ENCODE data around the gene PLAAT1.

The PLAAT1 gene

DNA sequence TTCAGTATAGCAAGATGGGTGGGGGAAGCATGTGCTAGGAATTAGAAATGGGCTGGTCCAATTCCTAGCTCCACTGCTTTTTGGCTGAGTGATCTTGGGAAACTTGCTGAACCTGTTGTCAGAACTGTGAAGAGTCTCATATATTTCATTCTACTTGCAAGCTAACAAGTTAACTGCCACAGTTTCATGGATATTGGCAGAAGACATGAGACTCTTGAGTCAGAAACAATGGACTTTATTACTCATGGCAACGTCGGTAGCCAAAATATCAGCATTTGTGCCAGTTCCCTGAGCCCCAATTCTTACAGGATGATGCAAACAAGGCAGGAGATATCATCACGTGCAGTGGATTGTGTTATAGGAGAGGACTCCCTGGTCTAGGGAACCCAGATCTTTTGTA is 26.6 kb upstream of the PLAAT1 start:
- H4K8ac ChIP-seq (ENCODE audit: low read depth, low read length), result no peak overlapping the region
- no peak overlapping the region for H3K4me2 ChIP-seq (ENCODE audit: low read length)
- H2BK12ac ChIP-seq (ENCODE audit: low read length), result no peak overlapping the region
- H3K79me1 ChIP-seq (ENCODE audit: low read length), result no peaks in the 10 kb centered on the region
- H3K36me3 ChIP-seq (ENCODE audit: control insufficient read depth in 1 of 2, insufficient read depth in 2 of 2, low read length in 2 of 2), result no peaks in the 10 kb centered on the region
- H4K12ac ChIP-seq (ENCODE audit: low read depth, low read length), result no peak overlapping the region
- H3K23ac ChIP-seq (ENCODE audit: low read length), result no peak overlapping the region
- H2AFZ ChIP-seq (ENCODE audit: insufficient read depth, low read length, poor library complexity), result no peak overlapping the region
- no peak overlapping the region for H2BK120ac ChIP-seq (ENCODE audit: insufficient read depth, low read length, poor library complexity)
- peak; percentile 43 to 83 for DNase-seq
- H4K91ac ChIP-seq (ENCODE audit: low read depth, low read length), result no peak overlapping the region
- H3K4ac ChIP-seq (ENCODE audit: low read depth, low read length), result no peak overlapping the region
- no peak overlapping the region for H3K9ac ChIP-seq (ENCODE audit: low read length)
- H3K18ac ChIP-seq (ENCODE audit: low read length), result no peak overlapping the region
- no peak overlapping the region for H2BK5ac ChIP-seq (ENCODE audit: low read depth, low read length, poor library complexity)
- no peak overlapping the region for H3K4me3 ChIP-seq (ENCODE audit: low read depth, low read length)
- no peak overlapping the region for H3K14ac ChIP-seq (ENCODE audit: low read length)
- no CpG with 5 or more reads among the region's 3 CpGs for whole genome bisulfite sequencing (ENCODE audit: extremely low coverage, insufficient coverage, insufficient read length)
- H2AK5ac ChIP-seq (ENCODE audit: low read length), result no peak overlapping the region
- no peaks in the 10 kb centered on the region for H3K79me2 ChIP-seq (ENCODE audit: control insufficient read depth, insufficient read depth, low read length, poor library complexity)
- H3K27ac ChIP-seq (ENCODE audit: low read depth, low read length), result no peak overlapping the region
- H3K9me3 ChIP-seq (ENCODE audit: insufficient read depth, low read depth, low read length), result no peaks in the 10 kb centered on the region
- no peaks in the 10 kb centered on the region for H3K27me3 ChIP-seq (ENCODE audit: insufficient read depth, low read length)
- H3K4me1 ChIP-seq (ENCODE audit: control insufficient read depth in 1 of 2, insufficient read depth in 2 of 2, low read length in 2 of 2), result no peaks in the 10 kb centered on the region

- Histone ChIP-seq H3K79me2 (ENCODE audit: control insufficient read depth, insufficient read depth, low read length, poor library complexity) (no peaks in the 10 kb centered on the region), H2AFZ (ENCODE audit: insufficient read depth, low read length, poor library complexity) (no peak overlapping the region)
Observed at GRCh38 chr3:193225302-193226125, 15.5 kb upstream of the PLAAT1 start.

DNA sequence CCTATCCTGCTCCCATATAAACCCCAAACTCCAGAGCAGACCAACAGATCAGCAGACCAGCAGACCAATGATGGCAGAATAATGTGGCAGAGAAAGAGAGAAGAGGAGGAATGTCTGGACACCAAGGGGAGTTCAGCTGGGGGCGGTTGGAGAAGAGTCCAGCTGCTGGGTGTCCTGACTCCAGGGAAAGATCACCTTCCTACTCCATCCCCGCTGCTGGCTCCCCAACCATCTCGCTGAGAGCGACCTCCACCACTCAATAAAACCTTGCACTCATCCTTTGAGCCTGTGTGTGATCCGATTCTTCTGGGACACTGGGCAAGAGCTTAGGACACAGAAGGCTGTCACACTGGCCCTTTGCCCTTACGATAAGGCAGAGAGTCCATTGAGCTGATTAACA is 12.8 kb upstream of the PLAAT1 start:
- Histone ChIP-seq H3K4me3 (ENCODE audit: low read depth, low read length) (no peak overlapping the region), H3K9ac (ENCODE audit: low read length) (no peak overlapping the region), H3K4ac (ENCODE audit: low read depth, low read length) (no peak overlapping the region), H2BK12ac (ENCODE audit: low read length) (no peak overlapping the region), H4K12ac (ENCODE audit: low read depth, low read length) (no peak overlapping the region), H3K14ac (ENCODE audit: low read length) (no peak overlapping the region), H3K9me3 (ENCODE audit: insufficient read depth, low read depth, low read length) (no peaks in the 10 kb centered on the region), H3K36me3 (ENCODE audit: control insufficient read depth in 1 of 2, insufficient read depth in 2 of 2, low read length in 2 of 2) (no peaks in the 10 kb centered on the region), H3K4me2 (ENCODE audit: low read length) (no peak overlapping the region), H2BK5ac (ENCODE audit: low read depth, low read length, poor library complexity) (no peak overlapping the region), H2AK5ac (ENCODE audit: low read length) (no peak overlapping the region), H3K79me2 (ENCODE audit: control insufficient read depth, insufficient read depth, low read length, poor library complexity) (no peaks in the 10 kb centered on the region), H3K27me3 (ENCODE audit: insufficient read depth, low read length) (no peaks in the 10 kb centered on the region), H3K18ac (ENCODE audit: low read length) (no peak overlapping the region), H2AFZ (ENCODE audit: insufficient read depth, low read length, poor library complexity) (no peak overlapping the region), H3K27ac (ENCODE audit: low read depth, low read length) (no peak overlapping the region), H2BK120ac (ENCODE audit: insufficient read depth, low read length, poor library complexity) (no peak overlapping the region), H4K91ac (ENCODE audit: low read depth, low read length) (no peak overlapping the region), H4K8ac (ENCODE audit: low read depth, low read length) (no peak overlapping the region), H3K4me1 (ENCODE audit: control insufficient read depth in 1 of 2, insufficient read depth in 2 of 2, low read length in 2 of 2) (peaks cover 6 to 9% of the 10 kb centered on the region in 2 experiments), H3K23ac (ENCODE audit: low read length) (no peak overlapping the region), H3K79me1 (ENCODE audit: low read length) (no peaks in the 10 kb centered on the region)
- no peak for DNase-seq
- WGBS (ENCODE audit: extremely low coverage, insufficient coverage, insufficient read length), result no CpG with 5 or more reads among the region's 6 CpGs

More at GRCh38 chr3:193225302-193226125, 15.5 kb upstream of the PLAAT1 start:
- no peak overlapping the region for H3K18ac ChIP-seq (ENCODE audit: low read length)
- no peak overlapping the region for H3K23ac ChIP-seq (ENCODE audit: low read length)
- no peaks in the 10 kb centered on the region for H3K27me3 ChIP-seq (ENCODE audit: insufficient read depth, low read length)
- H3K79me1 ChIP-seq (ENCODE audit: low read length), result no peaks in the 10 kb centered on the region
- no peak overlapping the region for H2BK120ac ChIP-seq (ENCODE audit: insufficient read depth, low read length, poor library complexity)
- no peak overlapping the region for H3K4me3 ChIP-seq (ENCODE audit: low read depth, low read length)
- no peak overlapping the region for H3K14ac ChIP-seq (ENCODE audit: low read length)
- no peak overlapping the region for H2BK12ac ChIP-seq (ENCODE audit: low read length)
- no CpG with 5 or more reads among the region's 6 CpGs for WGBS (ENCODE audit: extremely low coverage, insufficient coverage, insufficient read length)
- H4K91ac ChIP-seq (ENCODE audit: low read depth, low read length), result no peak overlapping the region
- H3K4me2 ChIP-seq (ENCODE audit: low read length), result no peak overlapping the region
- H4K12ac ChIP-seq (ENCODE audit: low read depth, low read length), result no peak overlapping the region
- no peaks in the 10 kb centered on the region for H3K9me3 ChIP-seq (ENCODE audit: insufficient read depth, low read depth, low read length)
- no peak overlapping the region for H3K4ac ChIP-seq (ENCODE audit: low read depth, low read length)
- peak in 1 of 2 donors; percentile 80 for DNase-seq
- H3K27ac ChIP-seq (ENCODE audit: low read depth, low read length), result no peak overlapping the region
- H2AK5ac ChIP-seq (ENCODE audit: low read length), result no peak overlapping the region
- no peak overlapping the region for H2BK5ac ChIP-seq (ENCODE audit: low read depth, low read length, poor library complexity)
- no peak overlapping the region for H4K8ac ChIP-seq (ENCODE audit: low read depth, low read length)
- H3K4me1 ChIP-seq (ENCODE audit: control insufficient read depth in 1 of 2, insufficient read depth in 2 of 2, low read length in 2 of 2), result peaks cover 6 to 7% of the 10 kb centered on the region in 2 experiments
- no peaks in the 10 kb centered on the region for H3K36me3 ChIP-seq (ENCODE audit: control insufficient read depth in 1 of 2, insufficient read depth in 2 of 2, low read length in 2 of 2)
- no peak overlapping the region for H3K9ac ChIP-seq (ENCODE audit: low read length)

DNA sequence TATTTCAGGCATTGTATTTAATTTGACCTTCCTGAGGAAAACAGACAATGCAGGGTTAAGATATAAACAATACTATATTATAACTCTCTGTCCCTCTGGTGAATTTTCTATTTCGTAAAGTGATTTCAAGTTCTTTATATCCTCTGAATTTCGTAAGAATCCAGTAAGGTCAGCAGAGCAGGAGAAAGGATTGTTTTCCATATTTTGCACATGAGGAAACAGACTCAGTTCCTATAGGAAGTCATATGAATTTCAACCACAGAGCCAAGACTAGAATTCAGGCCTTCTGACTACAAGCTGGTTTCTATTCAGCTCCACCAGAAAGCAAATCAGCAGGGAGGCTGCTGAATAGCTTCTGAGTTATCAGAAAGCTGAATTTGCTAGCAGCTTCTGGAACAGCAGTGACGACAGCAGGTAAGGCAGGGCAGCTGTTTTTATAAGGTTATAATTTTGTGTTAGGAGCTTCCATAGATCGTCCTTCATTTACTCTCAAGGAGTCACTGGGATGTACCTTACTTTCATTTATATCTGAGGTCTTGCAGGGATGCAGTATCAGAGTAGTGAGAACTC is 11.1 kb upstream of the PLAAT1 start:
- Histone ChIP-seq H3K4me2 (ENCODE audit: low read length) (no peak overlapping the region), H3K18ac (ENCODE audit: low read length) (no peak overlapping the region), H3K23ac (ENCODE audit: low read length) (no peak overlapping the region), H3K9ac (ENCODE audit: low read length) (no peak overlapping the region), H2AFZ (ENCODE audit: insufficient read depth, low read length, poor library complexity) (no peak overlapping the region), H3K9me3 (ENCODE audit: insufficient read depth, low read depth, low read length) (no peaks in the 10 kb centered on the region), H3K27me3 (ENCODE audit: insufficient read depth, low read length) (no peaks in the 10 kb centered on the region), H2AK5ac (ENCODE audit: low read length) (no peak overlapping the region), H3K79me1 (ENCODE audit: low read length) (no peaks in the 10 kb centered on the region), H3K14ac (ENCODE audit: low read length) (no peak overlapping the region), H2BK5ac (ENCODE audit: low read depth, low read length, poor library complexity) (no peak overlapping the region), H3K4me3 (ENCODE audit: low read depth, low read length) (no peak overlapping the region), H2BK120ac (ENCODE audit: insufficient read depth, low read length, poor library complexity) (no peak overlapping the region), H3K4me1 (ENCODE audit: control insufficient read depth in 1 of 2, insufficient read depth in 2 of 2, low read length in 2 of 2) (peaks cover 6 to 9% of the 10 kb centered on the region in 2 experiments), H3K27ac (ENCODE audit: low read depth, low read length) (no peak overlapping the region), H2BK12ac (ENCODE audit: low read length) (no peak overlapping the region), H3K36me3 (ENCODE audit: control insufficient read depth in 1 of 2, insufficient read depth in 2 of 2, low read length in 2 of 2) (no peaks in the 10 kb centered on the region), H4K12ac (ENCODE audit: low read depth, low read length) (no peak overlapping the region), H4K91ac (ENCODE audit: low read depth, low read length) (no peak overlapping the region), H4K8ac (ENCODE audit: low read depth, low read length) (no peak overlapping the region), H3K79me2 (ENCODE audit: control insufficient read depth, insufficient read depth, low read length, poor library complexity) (no peaks in the 10 kb centered on the region), H3K4ac (ENCODE audit: low read depth, low read length) (no peak overlapping the region)
- DNase-seq, result no peak
- no CpG with 5 or more reads among the region's 4 CpGs for WGBS (ENCODE audit: extremely low coverage, insufficient coverage, insufficient read length)

All from trophoblast cell (in vitro differentiated cells and primary cell).